Adipose tissue (tissue), 3 donors: ENCODE data around the gene U2SURP. TPM values are rescaled to one million over a fixed set of nuclear protein-coding genes. Genes with fewer than 3 reads are reported as not detected.
"Not testable (repeated sequence)": the region's sequence is repeated elsewhere in the genome, so short reads cannot be mapped to it uniquely, and the experiment has no call there.

ENCODE experiments used
- H3K27ac ChIP-seq: one replicate; pipeline ENCODE4 v1.5.1; 2013; ENCODE audit warnings: low read depth, low read length
- WGBS, 3 donors: extraction: QIAGEN DNeasy Blood & Tissue Kit; methylation state at CpG; one replicate each; pipeline ENCODE4 v1.1.7; 2013; 5-methylcytosine and 5-hydroxymethylcytosine counted together
- polyA plus RNA-seq, 3 donors: library from polyadenylated mRNA; stranded (reverse); fragments of 200-250 nt; gene quantifications; one replicate each; pipeline ENCODE4 v1.2.3, GENCODE V29; 2013
- donor health status: healthy with polysubstance abuse.
- donor health status: Bipolar disorder and iron deficiency.
- donor health status: healthy.

U2SURP gene
- polyA plus RNA-seq, 3 donors, result 16.0 to 25.9 (median 25.1) TPM

DNA sequence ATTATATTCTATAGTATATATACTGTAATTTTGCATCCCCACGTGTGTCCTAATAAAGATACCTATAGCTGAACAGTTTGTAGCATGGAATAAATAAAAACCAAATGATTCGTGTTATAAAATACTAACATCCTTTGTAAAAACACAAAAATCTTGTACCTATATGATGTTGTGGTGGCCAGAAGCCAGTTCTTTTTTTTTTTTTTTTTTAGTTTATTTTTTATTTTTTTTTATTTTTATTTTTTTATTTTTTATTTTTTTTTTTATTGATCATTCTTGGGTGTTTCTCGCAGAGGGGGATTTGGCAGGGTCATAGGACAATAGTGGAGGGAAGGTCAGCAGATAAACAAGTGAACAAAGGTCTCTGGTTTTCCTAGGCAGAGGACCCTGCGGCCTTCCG, 44.7 kb downstream of the U2SURP start:
- 94 to 98% (median 95%) methylated on average over 3 to 5 of the region's 5 CpGs for whole genome bisulfite sequencing, 3 donors

DNA sequence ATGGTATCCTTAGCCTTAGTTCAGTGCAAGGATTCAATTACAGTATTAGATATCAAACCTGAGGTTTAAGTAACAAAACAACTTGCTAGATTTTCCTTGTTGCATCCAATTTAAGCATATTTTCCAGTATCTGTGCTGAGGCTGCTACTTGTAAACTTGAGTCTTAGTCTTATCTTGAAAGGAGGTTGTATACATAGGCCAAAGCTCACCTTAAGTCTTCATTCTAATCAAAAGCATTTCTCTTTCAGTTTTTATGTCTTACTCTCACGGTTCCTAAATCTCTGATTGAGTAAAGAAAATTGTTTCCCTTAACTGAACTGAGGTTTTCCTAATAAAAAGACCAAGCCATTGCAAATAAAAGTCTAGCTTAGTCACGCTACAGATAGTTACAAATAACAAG, 52.6 kb downstream of the U2SURP start:
- WGBS, 3 donors, result 82 to 93% (median 85%) methylated on average over 2 of the region's 2 CpGs
- H3K27ac ChIP-seq, result no peak overlapping the region

More for the DNA sequence above, 44.7 kb downstream of the U2SURP start:
- not testable (repeated sequence) for H3K27ac ChIP-seq

- no peak overlapping the region for H3K27ac ChIP-seq
- 89 to 94% (median 91%) methylated on average over 3 of the region's 3 CpGs for WGBS, 3 donors
These were observed 55.0 kb downstream of the U2SURP start for GRCh38 chr3:143056372-143056771.

DNA sequence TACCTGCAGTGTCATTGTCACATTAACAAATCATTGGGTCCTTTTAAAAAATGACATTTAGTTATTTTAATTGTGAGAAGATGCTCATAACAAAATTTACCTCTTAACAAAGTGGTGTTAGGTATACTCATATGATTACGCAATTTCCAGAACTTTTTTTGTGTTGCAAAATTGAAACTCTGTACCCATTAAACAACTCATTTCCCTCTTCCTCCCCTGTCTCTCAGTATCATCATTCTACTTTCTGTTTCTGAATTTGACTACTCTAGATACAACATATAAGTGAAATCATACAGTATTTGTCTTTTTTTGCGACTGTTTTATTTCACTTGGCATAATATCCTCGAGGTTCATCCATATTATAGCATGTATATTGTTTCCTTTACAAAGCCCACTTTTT, 59.5 kb downstream of the U2SURP start:
- WGBS, 3 donors, result 78 to 96% (median 87%) methylated on average over 3 of the region's 3 CpGs
- no peak overlapping the region for H3K27ac ChIP-seq

DNA sequence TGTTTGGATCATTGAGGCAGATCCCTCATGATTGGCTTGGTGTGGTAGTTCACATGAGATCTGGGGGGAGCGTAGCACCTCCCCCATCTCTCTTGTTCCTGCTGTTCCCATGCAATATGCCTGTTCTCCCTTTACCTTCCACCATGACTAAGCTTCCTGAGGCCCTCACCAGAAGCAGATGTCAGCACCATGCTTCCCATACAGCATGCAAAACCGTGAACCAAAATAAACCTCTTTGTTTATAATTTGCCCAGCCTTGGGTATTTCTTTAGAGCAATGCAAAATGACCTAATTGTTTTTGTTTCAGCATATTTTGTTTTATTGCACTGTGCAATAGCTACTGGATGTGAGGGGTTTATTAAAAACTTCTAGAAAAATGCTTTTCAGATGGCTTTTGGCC, 61.6 kb downstream of the U2SURP start:
- no peak overlapping the region for H3K27ac ChIP-seq
- 85 to 93% (median 92%) methylated on average over 2 of the region's 2 CpGs for WGBS, 3 donors

- 89 to 92% (median 91%) methylated on average over 5 of the region's 5 CpGs for WGBS, 3 donors
- H3K27ac ChIP-seq, result no peak overlapping the region
These were observed 63.4 kb downstream of the U2SURP start for GRCh38 chr3:143064777-143065176.

DNA sequence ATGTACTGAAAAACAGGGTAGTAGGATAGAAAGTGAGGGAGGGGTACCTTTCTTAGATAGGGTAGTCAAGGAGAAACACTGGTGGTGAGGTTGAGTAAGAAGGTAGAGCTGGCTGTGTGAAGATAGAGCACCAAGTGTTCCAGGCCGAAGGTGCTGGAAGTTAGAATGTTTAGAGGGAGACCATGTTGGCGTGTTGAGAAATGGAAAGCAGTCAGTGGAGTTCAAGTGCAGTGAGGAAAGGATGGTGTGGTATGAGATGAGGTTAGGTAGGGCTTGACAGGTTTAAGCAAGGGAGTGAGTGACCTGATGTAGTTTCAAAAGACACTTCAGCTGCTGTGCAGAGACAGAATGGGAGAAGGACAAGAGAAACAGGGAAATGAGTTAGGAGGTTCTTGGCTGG, 64.0 kb downstream of the U2SURP start:
- no peak overlapping the region for H3K27ac ChIP-seq
- WGBS, 3 donors, result 97 to 100% (median 100%) methylated on average over 2 of the region's 2 CpGs

DNA sequence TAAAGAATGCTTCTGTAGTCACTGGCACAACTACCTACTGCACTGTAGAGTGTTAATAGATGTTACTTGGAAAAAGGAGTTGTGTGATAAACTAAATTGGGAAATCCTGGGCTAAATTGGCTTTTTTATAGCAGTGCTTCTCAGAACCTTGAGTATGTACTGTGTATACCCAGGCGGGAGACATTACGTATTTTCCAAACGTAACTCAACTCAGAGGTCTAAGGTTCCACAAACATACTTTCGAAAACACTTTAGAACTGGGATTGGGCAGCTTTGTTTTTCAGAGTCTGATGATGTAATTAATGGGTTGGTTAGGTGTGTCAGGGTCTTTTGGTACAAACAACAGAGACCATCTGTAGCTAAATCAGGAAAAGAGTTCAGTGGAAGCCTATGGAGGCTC, 64.7 kb downstream of the U2SURP start:
- 79 to 90% (median 87%) methylated on average over 4 of the region's 4 CpGs for WGBS, 3 donors

DNA sequence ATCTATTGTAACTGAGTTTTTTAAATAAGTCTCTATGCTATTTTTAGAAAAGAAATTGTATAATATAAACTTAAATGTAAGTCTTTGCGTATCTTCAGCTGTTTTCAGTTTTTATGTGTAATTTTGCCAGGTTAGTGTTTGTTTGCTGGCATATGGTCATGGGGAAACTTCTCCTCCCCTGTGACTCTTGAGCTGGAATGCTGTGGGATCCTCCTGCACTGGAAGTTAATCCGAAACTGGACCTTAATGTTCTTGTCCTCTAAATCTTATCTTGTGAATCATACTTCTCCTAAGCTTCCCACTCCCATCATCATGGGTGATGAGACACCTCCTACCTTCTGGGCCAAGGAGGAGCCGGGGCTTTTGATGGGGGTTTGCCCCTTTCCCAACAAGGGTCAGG, 65.8 kb downstream of the U2SURP start:
- H3K27ac ChIP-seq, result no peak overlapping the region
- 78 to 84% (median 79%) methylated on average over 3 of the region's 3 CpGs for WGBS, 3 donors

More for the DNA sequence above, 64.7 kb downstream of the U2SURP start:
- H3K27ac ChIP-seq, result no peak overlapping the region

- WGBS, 3 donors, result 75 to 84% (median 83%) methylated on average over 5 of the region's 5 CpGs
- no peak overlapping the region for H3K27ac ChIP-seq
These were observed 66.7 kb downstream of the U2SURP start for GRCh38 chr3:143068059-143068458.

- no peak overlapping the region for H3K27ac ChIP-seq
These were observed 69.7 kb downstream of the U2SURP start for GRCh38 chr3:143070977-143071551.

DNA sequence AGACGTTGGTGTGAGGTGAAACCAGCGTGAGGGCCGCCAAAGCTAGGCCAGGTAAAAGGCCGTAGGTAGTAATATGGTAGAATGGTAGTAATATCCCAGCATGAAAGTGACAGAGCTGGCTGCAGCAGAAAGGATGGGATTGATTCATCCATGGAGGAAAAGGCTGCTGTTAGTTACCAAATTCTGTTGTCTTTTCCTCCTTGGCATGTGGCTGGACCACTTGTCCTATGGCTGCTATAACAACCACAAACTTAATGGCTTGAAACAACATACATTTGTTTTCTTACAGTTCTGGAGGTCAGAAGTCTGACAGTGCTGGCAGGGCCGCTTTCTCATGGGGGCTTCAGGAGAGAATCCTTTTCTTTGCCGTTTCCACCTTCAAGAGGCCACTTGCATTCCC, 70.4 kb downstream of the U2SURP start:
- WGBS, 3 donors, result 88 to 96% (median 96%) methylated on average over 6 of the region's 6 CpGs
- no peak overlapping the region for H3K27ac ChIP-seq

More at GRCh38 chr3:143070977-143071551, 69.7 kb downstream of the U2SURP start:
- 70 to 90% (median 79%) methylated on average over 3 of the region's 3 CpGs for WGBS, 3 donors

GRCh38 chr3:143072298-143073020, 71.1 kb downstream of the U2SURP start:
- 92 to 95% (median 94%) methylated on average over 12 of the region's 12 CpGs for WGBS, 3 donors
- H3K27ac ChIP-seq, result not testable (repeated sequence)

DNA sequence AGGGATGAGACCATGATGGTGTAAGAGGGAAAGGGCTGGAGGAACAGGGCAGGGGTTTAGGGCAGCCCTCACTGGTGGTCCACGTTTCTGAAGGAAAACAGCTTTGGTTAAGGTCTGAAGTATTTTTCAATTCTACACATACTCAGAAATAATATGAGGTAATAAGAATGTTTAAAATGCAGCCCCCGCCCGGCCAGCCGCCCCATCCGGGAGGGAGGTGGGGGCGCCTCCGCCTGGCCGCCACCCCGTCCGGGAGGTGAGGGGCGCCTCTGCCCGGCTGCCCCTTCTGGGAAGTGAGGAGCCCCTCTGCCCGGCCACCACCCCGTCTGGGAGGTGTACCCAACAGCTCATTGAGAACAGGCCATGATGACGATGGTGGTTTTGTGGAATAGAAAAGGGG, 72.2 kb downstream of the U2SURP start:
- H3K27ac ChIP-seq, result not testable (repeated sequence)
- 88 to 92% (median 90%) methylated on average over 13 to 14 of the region's 15 CpGs for WGBS, 3 donors

DNA sequence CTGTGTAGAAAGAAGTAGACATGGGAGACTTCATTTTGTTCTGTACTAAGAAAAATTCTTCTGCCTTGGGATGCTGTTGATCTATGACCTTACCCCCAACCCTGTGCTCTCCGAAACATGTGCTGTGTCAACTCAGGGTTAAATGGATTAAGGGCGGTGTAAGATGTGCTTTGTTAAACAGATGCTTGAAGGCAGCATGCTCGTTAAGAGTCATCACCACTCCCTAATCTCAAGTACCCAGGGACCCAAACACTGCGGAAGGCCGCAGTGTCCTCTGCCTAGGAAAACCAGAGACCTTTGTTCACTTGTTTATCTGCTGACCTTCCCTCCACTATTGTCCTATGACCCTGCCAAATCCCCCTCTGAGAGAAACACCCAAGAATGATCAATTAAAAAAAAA, 72.6 kb downstream of the U2SURP start:
- not testable (repeated sequence) for H3K27ac ChIP-seq
- WGBS, 3 donors, result 80 to 93% (median 81%) methylated on average over 5 of the region's 5 CpGs

GRCh38 chr3:143078883-143079282, 77.5 kb downstream of the U2SURP start:
- WGBS, 3 donors, result 70 to 94% (median 88%) methylated on average over 4 of the region's 4 CpGs
- no peak overlapping the region for H3K27ac ChIP-seq

DNA sequence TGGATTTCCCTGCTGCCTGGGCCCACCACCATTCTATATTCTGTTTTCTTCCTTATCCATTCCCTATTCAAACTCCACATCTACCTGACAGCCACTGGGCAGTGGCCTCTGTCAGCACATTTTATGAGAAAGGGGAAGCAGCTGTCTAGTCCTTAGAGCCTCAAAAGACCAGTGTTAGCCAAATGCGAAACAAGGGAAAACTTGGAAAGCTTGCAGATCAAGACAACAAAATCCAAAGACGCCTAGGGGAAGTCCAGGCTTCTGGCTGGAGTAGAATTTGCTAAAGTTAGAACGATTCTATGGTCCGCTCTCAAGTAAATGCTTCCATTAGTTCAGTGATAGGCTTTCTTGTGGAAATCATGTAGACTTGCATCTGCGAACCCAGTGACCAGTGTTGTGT, 78.8 kb downstream of the U2SURP start:
- H3K27ac ChIP-seq, result no peak overlapping the region
- WGBS, 3 donors, result 81 to 86% (median 81%) methylated on average over 5 of the region's 5 CpGs

DNA sequence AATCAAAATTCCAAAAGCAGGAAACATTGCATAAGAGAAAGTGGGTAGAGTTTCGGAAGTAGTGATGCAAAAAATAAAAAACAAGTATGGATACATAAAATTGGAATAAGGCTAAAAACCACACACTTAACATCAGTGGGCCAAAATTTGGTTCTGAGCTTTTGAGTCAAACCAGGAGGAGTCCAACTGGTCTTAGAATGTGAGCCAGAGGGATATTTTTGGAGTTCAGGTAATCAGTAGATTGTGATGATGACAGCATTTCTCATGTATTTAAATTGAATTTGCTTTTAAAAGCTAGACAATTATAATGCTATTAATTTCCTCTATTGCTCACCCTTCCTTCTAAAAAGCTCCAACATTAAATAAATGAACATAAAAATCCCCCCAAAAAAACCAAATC, 80.0 kb downstream of the U2SURP start:
- 72 to 77% (median 74%) methylated on average over 1 of the region's 1 CpG for WGBS, 3 donors
- no peak overlapping the region for H3K27ac ChIP-seq

DNA sequence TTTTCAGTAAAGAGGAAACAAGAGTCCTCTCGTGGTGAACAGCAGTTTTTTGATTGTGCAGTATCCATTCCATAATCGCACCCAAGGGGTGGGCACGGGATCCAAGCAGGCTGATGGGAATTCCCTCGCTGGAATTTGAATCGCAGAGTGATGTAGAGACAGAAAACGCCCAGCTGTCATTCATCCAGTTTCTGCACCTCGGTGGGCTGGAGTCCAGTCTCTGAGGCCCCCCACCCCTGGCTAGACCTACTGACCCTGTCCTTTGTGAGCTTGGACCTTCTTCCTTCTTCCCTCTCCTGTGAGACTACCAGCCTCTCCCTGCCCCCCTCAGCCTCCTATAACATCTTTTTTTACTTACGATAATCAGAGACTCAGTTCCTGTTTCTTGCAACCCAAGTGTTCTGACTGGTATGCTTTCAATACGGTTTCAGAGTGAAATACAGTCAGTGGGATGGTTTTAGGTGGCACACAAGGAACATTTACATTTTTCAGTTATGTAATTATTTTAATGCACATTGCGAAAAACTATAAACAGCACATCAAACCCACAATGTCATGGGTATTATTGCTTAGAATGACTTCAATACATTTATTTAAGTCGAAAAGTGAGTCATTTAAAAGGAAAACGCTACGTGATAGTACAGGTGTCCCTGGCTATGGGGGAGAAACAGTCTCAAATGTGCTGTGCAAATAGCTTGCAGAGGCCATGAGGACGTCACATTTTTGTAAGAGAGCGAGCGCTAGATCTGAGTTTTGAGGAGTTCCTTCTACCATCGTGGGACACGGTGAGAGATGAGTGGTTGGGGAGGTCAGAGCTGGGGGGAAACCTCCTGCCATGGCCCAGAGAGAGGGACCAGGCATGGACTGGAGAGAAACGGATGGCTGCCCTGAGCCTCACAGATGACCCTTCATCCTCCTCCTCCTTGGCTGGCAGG, 80.7 kb downstream of the U2SURP start:
- 79 to 81% (median 80%) methylated on average over 19 of the region's 19 CpGs for WGBS, 3 donors
- no peak overlapping the region for H3K27ac ChIP-seq
